GM18517 (cell line): ENCODE measurements around the gene BTBD2.

ENCODE experiments used
- ATAC-seq: cut with Tn5 transposase; IDR thresholded peaks from one replicate; pipeline ENCODE4 v1.9.1; 2021; ENCODE audit warnings: mild to moderate bottlenecking, moderate library complexity; ENCODE audit not compliant: unreplicated experiment

BTBD2 gene

GRCh38 chr19:1944916-1945561, 70.5 kb downstream of the BTBD2 start:
- ATAC-seq: no peak

- no peak for ATAC-seq
These were observed 71.2 kb downstream of the BTBD2 start for GRCh38 chr19:1944088-1944915.

- no peak for ATAC-seq
These were observed 71.8 kb downstream of the BTBD2 start for GRCh38 chr19:1943661-1944087.

- no peak for ATAC-seq
These were observed 72.5 kb downstream of the BTBD2 start for GRCh38 chr19:1942934-1943555.

GRCh38 chr19:1942078-1942933, 73.2 kb downstream of the BTBD2 start:
- no peak for ATAC-seq

GRCh38 chr19:1941146-1942077, 74.1 kb downstream of the BTBD2 start, which contains the start of gene CSNK1G2:
TSS of gene CSNK1G2 (plus strand) at chr19:1941172. CDS start at chr19:1969773, 28,601 bp downstream.
- peak; percentile 9 for ATAC-seq

- no peak for ATAC-seq
These were observed 77.4 kb downstream of the BTBD2 start for GRCh38 chr19:1938071-1938470.

- ATAC-seq: no peak
These were observed 78.5 kb downstream of the BTBD2 start for GRCh38 chr19:1936916-1937610.

GRCh38 chr19:1936430-1936829, 79.1 kb downstream of the BTBD2 start:
- ATAC-seq: no peak

GRCh38 chr19:1935484-1936208, 79.9 kb downstream of the BTBD2 start:
- ATAC-seq: no peak
